ENCODE measurements around the gene TOX2. TPM values are rescaled to one million over a fixed set of nuclear protein-coding genes. Genes with fewer than 3 reads are reported as not detected.

The TOX2 gene
- total and polyA plus RNA-seq, 2 of the 4 experiments (the other 2 are of a cell fraction), result 1.3 to 17.5 TPM

DNA sequence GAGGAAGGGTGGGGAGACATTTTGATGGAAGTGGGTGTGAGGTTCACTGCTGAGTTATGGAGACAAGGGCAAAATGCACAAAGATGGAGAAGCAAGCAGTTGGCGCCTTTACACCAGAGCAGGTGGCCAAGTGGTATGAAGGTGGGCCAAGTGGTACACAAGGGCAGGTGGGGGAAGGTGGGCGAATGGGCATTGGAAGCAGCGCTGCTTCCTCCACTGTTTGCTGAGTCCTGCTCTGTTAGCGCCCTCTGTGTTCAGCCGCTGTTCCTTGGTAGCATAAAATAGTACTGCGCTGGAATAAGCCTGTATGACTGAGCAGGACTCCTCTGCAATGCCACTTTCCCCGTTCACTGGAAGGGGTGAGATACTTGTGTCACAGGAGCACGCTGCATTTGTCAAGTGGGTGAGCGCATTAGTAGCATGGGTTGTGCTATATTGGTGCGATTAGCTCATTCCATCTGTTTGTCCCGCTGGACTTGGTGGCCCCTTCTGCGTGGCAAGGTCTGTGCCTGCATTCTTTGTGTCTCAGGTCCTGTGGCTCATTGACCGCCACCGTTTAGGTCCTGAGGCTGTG, 116.4 kb downstream of the TOX2 start:
- no peak overlapping the region for H4K8ac ChIP-seq (ENCODE audit: low read depth in 2 of 2, low read length in 2 of 2)
- peaks cover 6% of the 10 kb centered on the region; the same call in 1 of the 2 replicates for H4K20me1 ChIP-seq (ENCODE audit: insufficient read depth, low read length)
- no peak for TF ChIP-seq NFE2L2 (IDR thresholded peaks at IDR 0.05; ENCODE audit: low read depth, low read length)
- TF ChIP-seq, protein P1, sequence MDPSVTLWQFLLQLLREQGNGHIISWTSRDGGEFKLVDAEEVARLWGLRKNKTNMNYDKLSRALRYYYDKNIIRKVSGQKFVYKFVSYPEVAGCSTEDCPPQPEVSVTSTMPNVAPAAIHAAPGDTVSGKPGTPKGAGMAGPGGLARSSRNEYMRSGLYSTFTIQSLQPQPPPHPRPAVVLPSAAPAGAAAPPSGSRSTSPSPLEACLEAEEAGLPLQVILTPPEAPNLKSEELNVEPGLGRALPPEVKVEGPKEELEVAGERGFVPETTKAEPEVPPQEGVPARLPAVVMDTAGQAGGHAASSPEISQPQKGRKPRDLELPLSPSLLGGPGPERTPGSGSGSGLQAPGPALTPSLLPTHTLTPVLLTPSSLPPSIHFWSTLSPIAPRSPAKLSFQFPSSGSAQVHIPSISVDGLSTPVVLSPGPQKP (IDR thresholded peaks at IDR 0.05; ENCODE audit: borderline replicate concordance, low read depth, low read length), result no peak
- no peak for TF ChIP-seq MAFK (IDR thresholded peaks at IDR 0.05; ENCODE audit: low read depth, low read length)
- TF ChIP-seq SMC3 (IDR thresholded peaks at IDR 0.05; ENCODE audit: low read depth, low read length), result no peak
- TF ChIP-seq CTCF (conservative IDR thresholded peaks at IDR 0.05; ENCODE audit: low read depth, low read length), result no peak
- no peak for TF ChIP-seq CEBPB (IDR thresholded peaks at IDR 0.05; ENCODE audit: low read depth, low read length)
- TF ChIP-seq BHLHE40 (IDR thresholded peaks at IDR 0.05; ENCODE audit: low read depth, low read length), result no peak
- TF ChIP-seq RCOR1 (IDR thresholded peaks at IDR 0.05; ENCODE audit: insufficient replicate concordance, low read length), result no peak
- TF ChIP-seq CHD1 (IDR thresholded peaks at IDR 0.05; ENCODE audit: low read depth, low read length), result no peak
- TF ChIP-seq RAD21 (IDR thresholded peaks at IDR 0.05; ENCODE audit: low read length), result no peak
- TF ChIP-seq MAZ (IDR thresholded peaks at IDR 0.05; ENCODE audit: borderline replicate concordance, low read depth, low read length), result no peak
- TF ChIP-seq MXI1 (IDR thresholded peaks at IDR 0.05; ENCODE audit: borderline replicate concordance, low read depth, low read length), result no peak
- TF ChIP-seq FOS (IDR thresholded peaks at IDR 0.05; ENCODE audit: low read depth, low read length), result no peak
- no peak overlapping the region for H3K18ac ChIP-seq (ENCODE audit: low read depth, low read length)
- H3K14ac ChIP-seq (replicated peaks; ENCODE audit: low read depth, low read length), result no peak overlapping the region
- ChIA-PET CTCF (no interaction called here), POLR2A (ENCODE audit: unreplicated experiment) (no interaction called here)
- no peak overlapping the region for H2BK20ac ChIP-seq (ENCODE audit: low read depth, low read length)
- H4K91ac ChIP-seq (ENCODE audit: insufficient read depth, low read depth, low read length), result no peak overlapping the region
- no peak overlapping the region for H2AK5ac ChIP-seq (ENCODE audit: low read depth, low read length)
- peaks cover 3% of the 10 kb centered on the region for H3K4me1 ChIP-seq (ENCODE audit: control insufficient read depth, insufficient read depth, low read length)
- H3K27ac ChIP-seq (ENCODE audit: insufficient read depth, low read length), result no peak overlapping the region
- no TSS peak for BruUV-seq (replicated peaks)
- no peak overlapping the region for H2BK120ac ChIP-seq (ENCODE audit: low read depth, low read length)
- H3K56ac ChIP-seq (ENCODE audit: extremely low read depth, insufficient read depth, low read length), result no peak overlapping the region
- no peak overlapping the region for H3K9ac ChIP-seq (ENCODE audit: low read depth, low read length)
- 97% methylated on average over 13 of the region's 14 CpGs; no CpG with 5 or more reads in 1 of the 2 experiments for WGBS, 2 experiments (ENCODE audit: extremely low coverage in 2 of 2, insufficient read length in 1 of 2)
- H3K4ac ChIP-seq (ENCODE audit: low read depth, low read length), result no peak overlapping the region
- no peaks in the 10 kb centered on the region for H3K9me3 ChIP-seq (ENCODE audit: control insufficient read depth, insufficient read depth, low read length)
- 0 out of 2 replicates have a peak, but pooled peaks cover 2% of the 10 kb centered on the region for H3K36me3 ChIP-seq (ENCODE audit: control insufficient read depth, insufficient read depth, low read length)
- H2AFZ ChIP-seq (replicated peaks; ENCODE audit: low read length, poor library complexity), result no peak overlapping the region
- H3K27me3 ChIP-seq (ENCODE audit: control insufficient read depth, insufficient read depth, low read length), result no peaks in the 10 kb centered on the region
- in situ Hi-C loops (cut with MboI; ENCODE audit: low sequenced_read_pairs), result no loop called here
- dilution Hi-C loops (cut with HindIII; ENCODE audit: low sequenced_read_pairs, unreplicated experiment), result no loop called here
- H3K9me1 ChIP-seq (ENCODE audit: insufficient read depth, low read length), result peaks cover 23% of the 10 kb centered on the region
- no peak overlapping the region for H2AK9ac ChIP-seq (replicated peaks; ENCODE audit: low read depth, low read length, poor library complexity)
- no peak overlapping the region for H3K4me3 ChIP-seq (ENCODE audit: insufficient read depth, low read depth, low read length)
- DNase-seq (no peak), ATAC-seq (ENCODE audit: low read depth) (no peak)
- intact Hi-C loops (cut with micrococcal nuclease), result no loop called here
- no peak overlapping the region for H2BK5ac ChIP-seq (ENCODE audit: low read depth, low read length, poor library complexity, severe bottlenecking)
- H4K5ac ChIP-seq (ENCODE audit: low read depth, low read length), result no peak overlapping the region
- H3K23ac ChIP-seq (ENCODE audit: low read depth, low read length), result no peak overlapping the region
- peaks cover 12 to 68% of the 10 kb centered on the region in 2 experiments; a peak in 2 of 4 replicates for H3K79me1 ChIP-seq (ENCODE audit: low read depth in 1 of 2, low read length in 2 of 2)
- H2BK15ac ChIP-seq (ENCODE audit: low read depth, low read length), result no peak overlapping the region
- no peak overlapping the region for H3K4me2 ChIP-seq (ENCODE audit: low read depth, low read length)

Measured in IMR-90 (cell line).